RWPE1 (cell line): Measurements from ENCODE around the gene PIAS1.

Source experiments
- CTCF ChIA-PET: fragments of 350-600 bp; sonication (Branson Sonifier 250); formaldehyde crosslinking; extraction: SDS; loops from one replicate; lab custom pipeline; 2021; lab: Yijun Ruan, JAX
- POLR2A ChIA-PET: fragments of 400-600 bp; formaldehyde crosslinking; extraction: SDS; loops from one replicate; lab custom pipeline; 2020; ENCODE audit warnings: antibody characterized with exemption; ENCODE audit not compliant: low non-redundant PET; lab: Yijun Ruan, JAX
- DNase-seq: peaks from one replicate; pipeline ENCODE4 v3.0.0; 2012; ENCODE audit warnings: low spot score
- H3K27ac ChIP-seq: fragments of 450-650 bp; 2 replicates; pipeline ENCODE4 v1.5.1; 2017
- TF ChIP-seq, protein P1 (sequence below): fragments of 450-650 bp; conservative IDR thresholded peaks from 2 replicates; pipeline ENCODE4 v1.5.1; 2017; ENCODE audit warnings: low read depth, mild to moderate bottlenecking

PIAS1 gene

DNA sequence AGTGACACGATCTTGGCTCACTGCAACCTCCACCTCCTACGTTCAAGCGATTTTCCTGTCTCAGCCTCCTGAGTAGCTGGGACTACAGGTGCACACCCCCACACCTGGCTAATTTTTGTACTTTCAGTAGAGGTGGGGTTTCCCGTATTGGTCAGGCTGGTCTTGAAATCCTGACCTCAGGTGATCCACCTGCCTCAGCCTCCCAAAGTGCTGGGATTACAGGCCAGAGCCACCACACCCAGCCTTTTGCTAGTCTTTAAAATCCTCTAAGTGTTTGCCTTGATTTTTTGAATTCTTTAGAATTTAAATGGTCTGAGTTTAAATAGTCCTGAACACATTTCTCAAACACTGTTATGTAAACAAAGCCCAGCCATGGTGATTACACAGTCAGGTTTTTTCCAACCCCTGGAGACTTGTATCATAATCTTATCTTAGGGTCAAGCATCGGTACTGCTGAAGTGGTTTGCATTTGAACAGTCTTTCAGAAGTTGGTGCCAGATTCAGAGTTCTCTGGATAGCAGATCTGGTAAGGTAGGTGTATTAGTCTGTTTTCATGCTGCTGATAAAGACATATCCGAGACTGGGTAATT, 28.2 kb upstream of the PIAS1 start:
- ChIA-PET CTCF (interaction anchor here (0.6 to 0.7 kb wide), 2 partner anchors 24 to 48 kb away, joined by 3 to 6 read pairs; no protein-coding TSS in a partner anchor), POLR2A (no interaction called here)
- no peak overlapping the region for H3K27ac ChIP-seq
- TF ChIP-seq, protein P1, sequence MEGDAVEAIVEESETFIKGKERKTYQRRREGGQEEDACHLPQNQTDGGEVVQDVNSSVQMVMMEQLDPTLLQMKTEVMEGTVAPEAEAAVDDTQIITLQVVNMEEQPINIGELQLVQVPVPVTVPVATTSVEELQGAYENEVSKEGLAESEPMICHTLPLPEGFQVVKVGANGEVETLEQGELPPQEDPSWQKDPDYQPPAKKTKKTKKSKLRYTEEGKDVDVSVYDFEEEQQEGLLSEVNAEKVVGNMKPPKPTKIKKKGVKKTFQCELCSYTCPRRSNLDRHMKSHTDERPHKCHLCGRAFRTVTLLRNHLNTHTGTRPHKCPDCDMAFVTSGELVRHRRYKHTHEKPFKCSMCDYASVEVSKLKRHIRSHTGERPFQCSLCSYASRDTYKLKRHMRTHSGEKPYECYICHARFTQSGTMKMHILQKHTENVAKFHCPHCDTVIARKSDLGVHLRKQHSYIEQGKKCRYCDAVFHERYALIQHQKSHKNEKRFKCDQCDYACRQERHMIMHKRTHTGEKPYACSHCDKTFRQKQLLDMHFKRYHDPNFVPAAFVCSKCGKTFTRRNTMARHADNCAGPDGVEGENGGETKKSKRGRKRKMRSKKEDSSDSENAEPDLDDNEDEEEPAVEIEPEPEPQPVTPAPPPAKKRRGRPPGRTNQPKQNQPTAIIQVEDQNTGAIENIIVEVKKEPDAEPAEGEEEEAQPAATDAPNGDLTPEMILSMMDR: no peak
- no peak for DNase-seq

DNA sequence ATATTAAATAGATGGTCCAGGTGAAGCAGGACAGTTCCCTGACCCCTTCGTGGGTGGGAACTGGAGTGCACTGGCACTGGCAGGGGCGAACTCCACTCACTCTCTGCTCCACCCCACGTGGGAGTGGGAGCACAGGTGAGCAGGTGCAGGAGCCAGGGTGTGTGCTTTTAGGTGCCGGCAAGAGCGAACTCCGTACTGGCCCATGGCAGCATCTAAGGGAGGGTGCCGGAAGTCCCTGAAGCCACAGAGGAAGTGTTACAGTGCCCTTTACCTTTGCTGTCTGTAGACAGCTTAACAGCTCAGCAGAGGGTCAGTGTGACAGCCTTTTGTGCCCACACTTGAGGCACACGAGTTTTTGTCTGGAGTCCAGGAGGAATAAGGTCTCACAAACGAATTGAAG, 26.7 kb upstream of the PIAS1 start:
- DNase-seq: no peak
- TF ChIP-seq, protein P1: no peak
- H3K27ac ChIP-seq: no peak overlapping the region
- POLR2A ChIA-PET: no interaction called here
- CTCF ChIA-PET: interaction anchor here (1.2 kb wide), 1 partner anchor 163 kb away, joined by 3 read pairs; no protein-coding TSS in a partner anchor

DNA sequence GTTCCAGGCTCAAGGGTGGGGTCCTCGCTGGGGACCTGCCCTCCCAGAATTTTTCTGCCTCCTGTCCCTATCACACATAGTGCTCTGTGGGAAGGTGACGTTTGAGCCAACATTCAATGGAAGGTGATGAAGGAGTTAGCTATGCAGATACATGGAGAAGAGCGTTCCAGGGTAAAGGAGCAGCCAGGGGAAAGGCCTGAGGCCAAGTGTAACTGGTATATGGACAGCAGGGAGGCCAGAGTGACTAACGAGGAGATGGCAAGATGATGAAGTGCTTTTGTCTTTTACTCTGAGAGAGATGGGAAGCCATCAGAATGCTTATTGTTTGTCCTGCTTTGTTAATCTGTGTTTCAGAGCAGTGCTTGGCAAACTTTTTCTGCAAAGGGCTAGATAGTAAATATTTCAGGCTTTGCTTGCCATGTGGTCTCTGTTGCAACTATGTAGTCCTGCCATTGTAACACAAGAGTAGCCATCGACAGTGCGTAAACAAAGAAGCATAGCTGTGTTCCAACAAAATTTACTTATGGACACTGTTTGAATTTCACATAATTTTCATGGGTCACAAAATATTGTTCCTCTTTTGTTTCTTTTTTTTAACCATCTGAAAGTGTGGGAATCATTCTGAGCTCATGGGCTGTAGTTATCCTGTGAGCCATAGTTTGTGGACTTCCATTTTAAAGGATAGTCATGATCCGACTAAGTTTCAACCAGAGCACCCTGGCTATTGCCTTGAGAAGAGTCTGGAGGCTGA, 25.8 kb upstream of the PIAS1 start:
- ChIA-PET POLR2A (no interaction called here), CTCF (interaction anchor here (0.6 kb wide), 1 partner anchor 17 kb away, joined by 5 read pairs; no protein-coding TSS in a partner anchor)
- DNase-seq: no peak
- H3K27ac ChIP-seq: no peak overlapping the region
- TF ChIP-seq, protein P1: no peak

DNA sequence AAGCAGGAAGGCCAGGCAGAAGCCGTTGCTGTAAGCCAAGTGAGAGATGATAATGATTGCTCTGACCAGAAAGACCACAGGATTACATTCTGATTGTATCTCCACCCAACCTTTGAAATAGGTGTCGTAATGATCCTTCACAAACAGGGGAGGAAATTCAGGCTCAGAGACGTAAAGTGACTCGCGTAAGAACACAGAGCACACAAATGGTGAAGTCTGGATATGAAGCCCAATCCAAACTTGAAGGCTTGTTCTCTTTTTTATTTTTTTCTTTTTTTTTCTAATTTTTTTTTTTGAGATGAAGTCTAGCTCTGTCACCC, 25.3 kb upstream of the PIAS1 start:
- no peak for DNase-seq
- ChIA-PET POLR2A (no interaction called here), CTCF (no interaction called here)
- H3K27ac ChIP-seq: no peak overlapping the region
- TF ChIP-seq, protein P1: no peak

DNA sequence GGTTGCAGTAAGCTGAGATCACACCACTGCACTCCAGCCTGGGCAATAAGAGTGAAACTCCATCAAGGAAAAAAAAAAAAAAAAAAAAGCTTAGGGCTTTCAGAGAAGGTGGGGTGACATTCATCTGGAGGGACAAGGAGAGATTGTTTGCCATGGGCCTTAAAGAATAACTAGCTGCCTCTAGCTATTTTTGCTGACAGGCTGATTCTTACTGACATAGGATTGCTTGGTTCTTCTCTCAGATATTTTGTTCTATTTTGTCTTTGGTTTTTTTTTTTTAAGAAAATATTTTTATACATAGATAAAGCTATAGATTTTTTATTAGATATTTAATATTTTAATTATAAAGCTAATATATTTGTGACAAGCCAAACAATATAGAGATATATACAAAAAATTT, 24.2 kb upstream of the PIAS1 start:
- ChIA-PET POLR2A (no interaction called here), CTCF (interaction anchor here (0.6 kb wide), 1 partner anchor 185 kb away, joined by 7 read pairs; no protein-coding TSS in a partner anchor)
- no peak overlapping the region for H3K27ac ChIP-seq
- TF ChIP-seq, protein P1: no peak
- no peak for DNase-seq

DNA sequence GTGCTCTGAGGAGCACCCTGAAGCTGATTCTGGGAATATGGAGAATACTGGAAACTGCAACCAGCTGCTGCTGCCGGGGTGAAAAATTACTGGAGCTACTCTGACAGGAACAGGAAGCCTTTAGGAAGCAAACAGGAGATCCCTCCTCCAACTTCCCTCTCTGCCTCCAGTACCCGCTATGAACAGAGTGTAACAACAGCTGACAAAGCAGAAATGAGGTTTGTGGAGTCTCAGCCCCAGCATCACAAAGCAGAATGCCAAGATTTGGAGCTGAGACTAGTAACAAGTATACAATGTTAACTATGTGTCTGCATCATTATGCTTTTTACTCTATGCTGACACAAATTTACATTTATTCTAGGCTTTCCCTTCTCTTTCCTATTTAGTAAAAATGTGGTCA, 22.7 kb upstream of the PIAS1 start:
- TF ChIP-seq, protein P1: no peak
- ChIA-PET POLR2A (no interaction called here), CTCF (interaction anchor here (1.1 kb wide), 1 partner anchor 11 kb away, joined by 6 read pairs; no protein-coding TSS in a partner anchor)
- H3K27ac ChIP-seq: no peak overlapping the region
- DNase-seq: no peak
